Activated CD8-positive, alpha-beta T cell treated with anti-CD3 and anti-CD28 coated beads, Interleukin-2, amount 10 ng/mL, durations not matched to agents 7 days and 5 days (primary cell): ENCODE data around the gene SERTM2. TPM values are rescaled to one million over a fixed set of nuclear protein-coding genes. Genes with fewer than 3 reads are reported as not detected.
"Not testable (repeated sequence)": the region's sequence is repeated elsewhere in the genome, so short reads cannot be mapped to it uniquely, and the experiment has no call there.

ENCODE experiments used
- ATAC-seq: fragments of 150-1000 bp; cut with Tn5 transposase; one replicate; pipeline ENCODE4 v1.10.0; 2021; ENCODE audit warnings: moderate library complexity
- CTCF ChIA-PET: fragments of 350-600 bp; sonication (Branson Sonifier 250); formaldehyde crosslinking; loops from one replicate; lab custom pipeline; 2021; ENCODE audit warnings: antibody characterized with exemption; lab: Charles Lee
- POLR2A ChIA-PET: fragments of 350-600 bp; sonication (Branson Sonifier 250); formaldehyde crosslinking; loops from one replicate; lab custom pipeline; 2021; ENCODE audit warnings: antibody characterized with exemption; lab: Charles Lee
- DNase-seq: peaks from one replicate; pipeline ENCODE4 v3.0.0-alpha.2; 2020
- H3K27ac Mint-ChIP-seq: one replicate; pipeline ENCODE4 v1.8.0; 2021; ENCODE audit warnings: mild to moderate bottlenecking, mixed read lengths
- H3K27me3 Mint-ChIP-seq: one replicate; pipeline ENCODE4 v1.8.0; 2021; ENCODE audit warnings: low read depth, mixed read lengths
- H3K36me3 Mint-ChIP-seq: one replicate; pipeline ENCODE4 v1.8.0; 2021; ENCODE audit warnings: low read depth, mixed read lengths
- H3K4me1 Mint-ChIP-seq: one replicate; pipeline ENCODE4 v1.8.0; 2021; ENCODE audit warnings: low read depth, mixed read lengths
- H3K4me3 Mint-ChIP-seq: one replicate; pipeline ENCODE4 v1.8.0; 2021; ENCODE audit warnings: mild to moderate bottlenecking, mixed read lengths
- H3K9me3 Mint-ChIP-seq: one replicate; pipeline ENCODE4 v1.8.0; 2022; ENCODE audit warnings: mixed read lengths; ENCODE audit not compliant: insufficient read depth
- total RNA-seq, 2 experiments: library from RNA; stranded (reverse); gene quantifications; one replicate each; pipeline ENCODE4 v1.2.3, GENCODE V29; 2021

SERTM2 gene
- total RNA-seq, 2 experiments from 2014 or later: not detected

DNA sequence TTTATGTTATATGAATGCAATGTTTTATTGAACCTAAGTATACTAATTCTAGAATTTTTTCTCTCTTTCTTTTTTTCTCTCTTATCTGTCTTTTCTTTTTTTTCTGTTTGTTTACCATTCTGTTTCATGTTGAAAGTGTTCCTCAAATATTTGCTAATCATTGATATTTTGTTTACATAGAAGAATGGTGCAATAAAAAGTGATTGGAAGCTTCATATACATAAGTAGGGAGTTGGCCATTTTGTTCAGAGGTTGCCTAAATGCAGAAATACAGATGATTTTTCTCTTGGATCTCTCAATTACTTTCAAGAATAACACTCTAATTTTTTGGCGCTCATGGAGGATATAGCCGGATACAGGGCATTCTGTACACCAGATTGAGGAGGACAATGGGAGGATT is 5.7 kb upstream of the SERTM2 start:
- ChIA-PET POLR2A (no interaction called here), CTCF (no interaction called here)
- no peaks in the 10 kb centered on the region for H3K36me3 Mint-ChIP-seq
- no peak for ATAC-seq
- no peaks in the 10 kb centered on the region for H3K27me3 Mint-ChIP-seq
- DNase-seq: no peak
- H3K27ac Mint-ChIP-seq: no peak overlapping the region
- no peaks in the 10 kb centered on the region for H3K9me3 Mint-ChIP-seq
- H3K4me3 Mint-ChIP-seq: no peak overlapping the region
- no peaks in the 10 kb centered on the region for H3K4me1 Mint-ChIP-seq

DNA sequence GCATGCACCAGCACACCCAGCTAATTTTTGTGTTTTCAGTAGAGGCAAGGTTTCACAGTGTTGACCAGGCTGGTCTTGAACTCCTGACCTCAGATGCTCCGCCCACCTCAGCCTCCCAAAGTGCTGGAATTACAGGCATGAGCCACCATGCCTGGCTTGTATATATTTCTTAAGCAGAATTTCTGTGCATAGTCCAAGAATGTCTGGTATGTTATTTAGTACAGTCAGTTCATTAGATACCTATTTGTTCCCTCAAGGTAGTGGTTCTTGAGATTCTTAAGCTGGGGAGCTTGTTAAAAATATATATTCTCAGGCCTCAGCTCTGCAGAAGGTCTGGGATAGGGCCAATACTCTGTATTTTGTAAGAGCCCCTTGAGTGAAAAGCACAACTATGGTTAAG is 4.6 kb upstream of the SERTM2 start:
- ChIA-PET CTCF (no interaction called here), POLR2A (no interaction called here)
- ATAC-seq (no peak), DNase-seq (no peak)
- H3K4me3 Mint-ChIP-seq: no peak overlapping the region
- H3K27me3 Mint-ChIP-seq: no peaks in the 10 kb centered on the region
- no peaks in the 10 kb centered on the region for H3K9me3 Mint-ChIP-seq
- H3K27ac Mint-ChIP-seq: no peak overlapping the region
- no peaks in the 10 kb centered on the region for H3K4me1 Mint-ChIP-seq
- no peaks in the 10 kb centered on the region for H3K36me3 Mint-ChIP-seq

DNA sequence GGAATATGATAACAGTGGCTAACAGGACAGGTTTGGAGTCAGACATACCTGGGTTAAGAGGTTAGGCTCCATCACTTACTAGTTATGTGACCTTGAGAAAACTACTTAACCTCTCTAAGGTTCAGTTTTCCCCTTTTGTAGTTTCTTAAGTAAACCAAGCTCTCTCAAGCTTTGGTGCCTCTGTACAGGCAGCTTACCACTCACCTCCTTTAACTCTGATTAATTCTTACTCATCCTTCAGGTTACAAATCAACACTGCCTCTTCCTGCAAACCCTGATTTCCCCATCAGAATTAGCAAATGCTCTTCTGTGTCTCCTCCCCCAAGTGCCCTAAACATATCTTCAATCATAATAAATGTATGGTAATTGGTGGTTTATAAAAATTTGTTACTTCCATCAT is 3.5 kb upstream of the SERTM2 start:
- H3K4me1 Mint-ChIP-seq: no peaks in the 10 kb centered on the region
- DNase-seq (no peak), ATAC-seq (no peak)
- H3K27ac Mint-ChIP-seq: no peak overlapping the region
- CTCF ChIA-PET: no interaction called here
- POLR2A ChIA-PET: no interaction called here
- no peaks in the 10 kb centered on the region for H3K36me3 Mint-ChIP-seq
- H3K9me3 Mint-ChIP-seq: no peaks in the 10 kb centered on the region
- no peak overlapping the region for H3K4me3 Mint-ChIP-seq
- H3K27me3 Mint-ChIP-seq: no peaks in the 10 kb centered on the region

- POLR2A ChIA-PET: no interaction called here
- H3K9me3 Mint-ChIP-seq: no peaks in the 10 kb centered on the region
- peaks cover 2% of the 10 kb centered on the region for H3K27me3 Mint-ChIP-seq
- CTCF ChIA-PET: no interaction called here
- no peak overlapping the region for H3K27ac Mint-ChIP-seq
- DNase-seq (no peak), ATAC-seq (no peak)
- H3K36me3 Mint-ChIP-seq: no peaks in the 10 kb centered on the region
- no peaks in the 10 kb centered on the region for H3K4me1 Mint-ChIP-seq
- H3K4me3 Mint-ChIP-seq: no peak overlapping the region
These were observed 3.9 kb downstream of the SERTM2 start for GRCh38 chrX:111515298-111515697.

DNA sequence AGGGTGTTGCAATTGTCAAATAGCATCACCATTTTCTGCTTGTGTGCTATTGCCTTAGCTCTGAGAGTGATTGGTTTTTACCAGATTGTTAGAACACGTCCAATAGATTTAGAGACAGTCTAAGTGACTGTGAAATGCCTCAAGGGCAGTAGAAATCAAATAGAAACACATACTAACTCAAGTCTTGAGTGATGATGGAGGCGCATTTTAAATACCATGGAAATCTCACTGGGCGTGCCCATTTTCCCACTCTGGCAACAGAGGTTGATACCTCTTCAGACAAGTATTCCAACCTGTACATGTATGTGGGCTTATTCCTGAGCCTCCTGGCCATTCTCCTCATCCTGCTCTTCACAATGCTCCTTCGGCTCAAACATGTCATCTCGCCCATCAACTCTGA is 7.2 kb downstream of the SERTM2 start:
- Mint-ChIP-seq H3K27ac (no peak overlapping the region), H3K27me3 (peaks cover 2% of the 10 kb centered on the region), H3K4me3 (no peak overlapping the region), H3K9me3 (no peaks in the 10 kb centered on the region), H3K4me1 (no peaks in the 10 kb centered on the region), H3K36me3 (no peaks in the 10 kb centered on the region)
- ChIA-PET CTCF (no interaction called here), POLR2A (no interaction called here)
- no peak for DNase-seq
- ATAC-seq: no peak

GRCh38 chrX:111519215-111519614 is 7.8 kb downstream of the SERTM2 start:
- ATAC-seq (no peak), DNase-seq (no peak)
- Mint-ChIP-seq H3K4me3 (no peak overlapping the region), H3K27me3 (peaks cover 2% of the 10 kb centered on the region), H3K27ac (no peak overlapping the region), H3K36me3 (no peaks in the 10 kb centered on the region), H3K9me3 (no peaks in the 10 kb centered on the region), H3K4me1 (no peaks in the 10 kb centered on the region)
- ChIA-PET CTCF (no interaction called here), POLR2A (no interaction called here)

GRCh38 chrX:111520506-111520905 is 9.1 kb downstream of the SERTM2 start:
- ChIA-PET CTCF (no interaction called here), POLR2A (no interaction called here)
- Mint-ChIP-seq H3K27ac (no peak overlapping the region), H3K27me3 (peaks cover 2% of the 10 kb centered on the region), H3K4me3 (no peak overlapping the region), H3K4me1 (no peaks in the 10 kb centered on the region), H3K36me3 (no peaks in the 10 kb centered on the region), H3K9me3 (no peaks in the 10 kb centered on the region)
- DNase-seq (no peak), ATAC-seq (no peak)

GRCh38 chrX:111521169-111521568 is 9.7 kb downstream of the SERTM2 start:
- DNase-seq: no peak
- Mint-ChIP-seq H3K36me3 (no peaks in the 10 kb centered on the region), H3K27me3 (peaks cover 2% of the 10 kb centered on the region), H3K27ac (no peak overlapping the region), H3K4me1 (no peaks in the 10 kb centered on the region), H3K9me3 (no peaks in the 10 kb centered on the region), H3K4me3 (no peak overlapping the region)
- ChIA-PET CTCF (no interaction called here), POLR2A (no interaction called here)
- ATAC-seq: no peak

DNA sequence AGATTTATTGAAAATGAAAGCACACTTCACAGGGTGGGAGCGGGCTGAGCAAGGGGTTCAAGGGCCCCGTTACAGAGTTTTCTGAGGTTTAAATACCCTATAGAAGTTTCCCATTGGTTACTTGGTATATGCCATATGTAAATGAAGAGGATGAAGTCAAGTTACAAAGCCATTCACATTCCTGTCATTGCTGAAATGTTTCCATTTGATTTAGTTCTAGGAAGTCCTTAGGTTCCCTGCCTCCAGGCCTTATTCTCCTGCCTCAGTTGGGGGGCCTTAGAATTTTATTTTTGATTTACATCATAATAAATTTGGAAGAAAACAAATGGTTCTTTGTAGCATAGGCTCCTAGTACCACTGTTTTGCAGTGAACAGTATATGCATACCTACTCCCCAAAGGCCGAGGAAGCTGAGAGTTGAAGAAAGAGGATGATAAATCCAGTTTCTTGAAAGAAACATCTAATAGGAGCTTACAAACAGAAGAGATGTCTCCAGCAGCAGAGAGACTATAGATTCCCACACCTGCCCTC is 31.8 kb downstream of the SERTM2 start:
- ATAC-seq (no peak), DNase-seq (no peak)
- ChIA-PET POLR2A (no interaction called here), CTCF (no interaction called here)
- peaks cover 2% of the 10 kb centered on the region for H3K27me3 Mint-ChIP-seq
- no peaks in the 10 kb centered on the region for H3K9me3 Mint-ChIP-seq
- no peak overlapping the region for H3K4me3 Mint-ChIP-seq
- no peaks in the 10 kb centered on the region for H3K36me3 Mint-ChIP-seq
- H3K27ac Mint-ChIP-seq: no peak overlapping the region
- no peaks in the 10 kb centered on the region for H3K4me1 Mint-ChIP-seq

- H3K27ac Mint-ChIP-seq, H3K4me3 Mint-ChIP-seq, ATAC-seq, CTCF ChIA-PET, H3K4me1 Mint-ChIP-seq, H3K36me3 Mint-ChIP-seq, H3K27me3 Mint-ChIP-seq, DNase-seq, POLR2A ChIA-PET, H3K9me3 Mint-ChIP-seq: not testable (repeated sequence)
These were observed 37.8 kb downstream of the SERTM2 start for GRCh38 chrX:111549235-111549634.

DNA sequence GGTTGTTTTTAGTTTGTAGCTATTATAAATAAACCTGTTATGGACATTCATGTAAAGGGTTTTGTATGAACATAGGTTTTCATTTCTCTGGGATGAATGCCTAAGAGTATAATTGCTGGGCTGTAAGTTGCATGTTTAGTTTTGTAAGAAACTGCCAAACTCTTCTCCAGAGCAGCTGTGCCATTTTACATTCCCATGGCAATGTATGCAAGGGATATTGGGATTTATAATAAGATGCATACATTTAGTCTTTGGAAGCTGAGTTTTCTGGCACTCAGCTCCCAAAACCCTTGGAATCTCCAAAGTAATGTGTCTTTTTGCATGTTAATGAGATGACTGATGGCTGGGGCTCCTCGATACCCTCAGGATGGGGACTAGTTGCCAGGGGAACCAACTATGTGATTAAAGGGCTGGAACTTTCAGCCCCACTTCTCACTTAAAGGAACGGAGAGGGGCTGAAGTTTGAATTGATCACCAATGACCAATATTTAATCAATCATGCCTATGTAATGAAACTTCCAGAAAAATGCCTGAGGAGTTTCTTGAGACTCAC is 44.0 kb downstream of the SERTM2 start:
- ATAC-seq (no peak), DNase-seq (no peak)
- ChIA-PET CTCF (no interaction called here), POLR2A (no interaction called here)
- Mint-ChIP-seq H3K27ac (no peak overlapping the region), H3K27me3 (no peaks in the 10 kb centered on the region), H3K4me1 (no peaks in the 10 kb centered on the region), H3K9me3 (no peaks in the 10 kb centered on the region), H3K4me3 (no peak overlapping the region), H3K36me3 (no peaks in the 10 kb centered on the region)

DNA sequence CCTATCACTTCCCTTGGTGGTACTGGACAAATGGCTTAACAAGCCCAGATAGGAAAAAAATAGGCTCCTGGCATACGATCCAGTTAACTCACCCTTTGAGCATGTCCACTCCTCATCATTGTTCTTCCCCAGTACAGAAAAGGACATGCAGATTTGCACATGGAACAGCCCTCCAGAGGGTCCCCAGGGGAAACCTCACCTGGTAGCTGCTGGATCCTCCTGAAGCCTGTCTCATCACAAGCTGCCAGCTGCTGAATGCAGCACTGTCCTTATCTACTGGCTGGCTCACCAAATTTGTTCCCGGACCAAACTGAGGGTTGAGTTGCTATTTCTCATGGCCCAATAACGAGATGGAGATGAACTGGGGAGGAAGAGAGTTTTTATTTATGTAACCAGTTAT is 49.4 kb downstream of the SERTM2 start:
- DNase-seq: no peak
- Mint-ChIP-seq H3K27me3 (no peaks in the 10 kb centered on the region), H3K36me3 (no peaks in the 10 kb centered on the region), H3K9me3 (no peaks in the 10 kb centered on the region), H3K4me3 (no peak overlapping the region), H3K27ac (no peak overlapping the region), H3K4me1 (no peaks in the 10 kb centered on the region)
- ATAC-seq: no peak
- ChIA-PET CTCF (no interaction called here), POLR2A (no interaction called here)

- Mint-ChIP-seq H3K36me3 (no peaks in the 10 kb centered on the region), H3K27ac (no peak overlapping the region), H3K4me3 (no peak overlapping the region), H3K27me3 (no peaks in the 10 kb centered on the region), H3K4me1 (no peaks in the 10 kb centered on the region), H3K9me3 (no peaks in the 10 kb centered on the region)
- ChIA-PET POLR2A (no interaction called here), CTCF (no interaction called here)
- DNase-seq (no peak), ATAC-seq (no peak)
These were observed 50.4 kb downstream of the SERTM2 start for GRCh38 chrX:111561851-111562250.
